ENCODE measurements around the gene TNFAIP8L3. TPM values are rescaled to one million over a fixed set of nuclear protein-coding genes. Genes with fewer than 3 reads are reported as not detected.

The TNFAIP8L3 gene
- total and polyA plus RNA-seq, 4 donors = 0.44 to 4.9 (median 1.3) TPM

GRCh38 chr15:51095681-51096331, 1.1 kb upstream of the TNFAIP8L3 start:
- H3K27me3 ChIP-seq (ENCODE audit: control insufficient read depth in 4 of 4, insufficient read depth in 4 of 4, low read length in 3 of 4) = peaks cover 0 to 3% (median 1%) of the 10 kb centered on the region in 4 donors
- H3K27ac ChIP-seq (ENCODE audit: low read depth in 1 of 2, low read length in 2 of 2) = no peak overlapping the region
- no peaks in the 10 kb centered on the region for H3K36me3 ChIP-seq (ENCODE audit: control insufficient read depth in 4 of 4, insufficient read depth in 3 of 4, low read depth in 1 of 4, low read length in 3 of 4)
- no peak overlapping the region for H3K4me3 ChIP-seq (ENCODE audit: low read depth in 1 of 3, low read length in 3 of 3)
- TF ChIP-seq HNF4A (conservative IDR thresholded peaks at IDR 0.05) (no peak), JUND (IDR thresholded peaks at IDR 0.05) (no peak), RXRA (IDR thresholded peaks at IDR 0.05) (no peak), TAF1 (conservative IDR thresholded peaks at IDR 0.05) (no peak), HNF4G (IDR thresholded peaks at IDR 0.05) (no peak)
- TF ChIP-seq, protein P1, sequence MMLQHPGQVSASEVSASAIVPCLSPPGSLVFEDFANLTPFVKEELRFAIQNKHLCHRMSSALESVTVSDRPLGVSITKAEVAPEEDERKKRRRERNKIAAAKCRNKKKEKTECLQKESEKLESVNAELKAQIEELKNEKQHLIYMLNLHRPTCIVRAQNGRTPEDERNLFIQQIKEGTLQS (IDR thresholded peaks at IDR 0.05) = no peak
- H3K9ac ChIP-seq (ENCODE audit: low read depth in 1 of 2, low read length in 2 of 2) = no peak overlapping the region
- no peak for DNase-seq (ENCODE audit: low spot score)
- peaks cover 0 to 17% (median 13%) of the 10 kb centered on the region in 4 donors for H3K4me1 ChIP-seq (ENCODE audit: control insufficient read depth in 4 of 4, insufficient read depth in 4 of 4, low read length in 3 of 4)
- no peaks in the 10 kb centered on the region for H3K9me3 ChIP-seq (ENCODE audit: control insufficient read depth in 4 of 4, low read length in 3 of 4)
- WGBS = 55% methylated on average over 6 of the region's 6 CpGs

GRCh38 chr15:51093839-51094605, 684 bp downstream of the TNFAIP8L3 start:
- H3K4me3 ChIP-seq (ENCODE audit: low read depth in 1 of 3, low read length in 3 of 3) = peak overlapping the region in 2 of 3 donors; percentile 72
- no peaks in the 10 kb centered on the region for H3K36me3 ChIP-seq (ENCODE audit: control insufficient read depth in 4 of 4, insufficient read depth in 3 of 4, low read depth in 1 of 4, low read length in 3 of 4)
- peaks cover 0 to 2% (median 0%) of the 10 kb centered on the region in 4 donors for H3K9me3 ChIP-seq (ENCODE audit: control insufficient read depth in 4 of 4, low read length in 3 of 4)
- no peak overlapping the region for H3K27ac ChIP-seq (ENCODE audit: low read depth in 1 of 2, low read length in 2 of 2)
- H3K4me1 ChIP-seq (ENCODE audit: control insufficient read depth in 4 of 4, insufficient read depth in 4 of 4, low read length in 3 of 4) = peaks cover 0 to 17% (median 13%) of the 10 kb centered on the region in 4 donors
- no peak overlapping the region for H3K9ac ChIP-seq (ENCODE audit: low read depth in 1 of 2, low read length in 2 of 2)
- DNase-seq (ENCODE audit: low spot score) = peak; percentile 54
- WGBS = 1% methylated on average over 65 of the region's 65 CpGs
- TF ChIP-seq RAD21 (IDR thresholded peaks at IDR 0.05) (no peak), HNF4G (IDR thresholded peaks at IDR 0.05) (no peak), EGR1 (IDR thresholded peaks at IDR 0.05; ENCODE audit: low read depth in 2 of 2) (no peak), RXRA (IDR thresholded peaks at IDR 0.05) (no peak), YY1 (IDR thresholded peaks at IDR 0.05) (no peak)
- peaks cover 0 to 3% (median 1%) of the 10 kb centered on the region in 4 donors for H3K27me3 ChIP-seq (ENCODE audit: control insufficient read depth in 4 of 4, insufficient read depth in 4 of 4, low read length in 3 of 4)

- Histone ChIP-seq H3K4me3 (ENCODE audit: low read depth in 1 of 3, low read length in 3 of 3) (peak overlapping the region in 1 of 3 donors; percentile 72), H3K4me1 (ENCODE audit: control insufficient read depth in 4 of 4, insufficient read depth in 4 of 4, low read length in 3 of 4) (peaks cover 0 to 17% (median 13%) of the 10 kb centered on the region in 4 donors), H3K36me3 (ENCODE audit: control insufficient read depth in 4 of 4, insufficient read depth in 3 of 4, low read depth in 1 of 4, low read length in 3 of 4) (no peaks in the 10 kb centered on the region), H3K27ac (ENCODE audit: low read depth in 1 of 2, low read length in 2 of 2) (no peak overlapping the region), H3K9ac (ENCODE audit: low read depth in 1 of 2, low read length in 2 of 2) (no peak overlapping the region), H3K27me3 (ENCODE audit: control insufficient read depth in 4 of 4, insufficient read depth in 4 of 4, low read length in 3 of 4) (peaks cover 0 to 3% (median 1%) of the 10 kb centered on the region in 4 donors), H3K9me3 (ENCODE audit: control insufficient read depth in 4 of 4, low read length in 3 of 4) (peaks cover 0 to 2% (median 0%) of the 10 kb centered on the region in 4 donors)
- 18% methylated on average over 21 of the region's 21 CpGs for WGBS
- DNase-seq (ENCODE audit: low spot score) = no peak
- no peak for TF ChIP-seq HNF4G (IDR thresholded peaks at IDR 0.05)
- TF ChIP-seq RXRA (IDR thresholded peaks at IDR 0.05) = no peak
- no peak for TF ChIP-seq FOXA2 (IDR thresholded peaks at IDR 0.05)
- no peak for TF ChIP-seq RAD21 (IDR thresholded peaks at IDR 0.05)
- TF ChIP-seq SP1 (IDR thresholded peaks at IDR 0.05) = no peak
- TF ChIP-seq NR2F2 (IDR thresholded peaks at IDR 0.05) = no peak
- TF ChIP-seq REST (IDR thresholded peaks at IDR 0.05) = no peak
- no peak for TF ChIP-seq MAX (IDR thresholded peaks at IDR 0.05)
- TF ChIP-seq TAF1 (conservative IDR thresholded peaks at IDR 0.05) = no peak
- no peak for TF ChIP-seq YY1 (IDR thresholded peaks at IDR 0.05)
These were observed 1.2 kb downstream of the TNFAIP8L3 start for GRCh38 chr15:51093488-51093838.

All from liver (tissue), 9 donors.